Measurements from ENCODE around the gene POU6F2. TPM values are rescaled to one million over a fixed set of nuclear protein-coding genes. Genes with fewer than 3 reads are reported as not detected.

The POU6F2 gene
- total RNA-seq, 1 donor from 2014 or later, result 0.24 TPM

DNA sequence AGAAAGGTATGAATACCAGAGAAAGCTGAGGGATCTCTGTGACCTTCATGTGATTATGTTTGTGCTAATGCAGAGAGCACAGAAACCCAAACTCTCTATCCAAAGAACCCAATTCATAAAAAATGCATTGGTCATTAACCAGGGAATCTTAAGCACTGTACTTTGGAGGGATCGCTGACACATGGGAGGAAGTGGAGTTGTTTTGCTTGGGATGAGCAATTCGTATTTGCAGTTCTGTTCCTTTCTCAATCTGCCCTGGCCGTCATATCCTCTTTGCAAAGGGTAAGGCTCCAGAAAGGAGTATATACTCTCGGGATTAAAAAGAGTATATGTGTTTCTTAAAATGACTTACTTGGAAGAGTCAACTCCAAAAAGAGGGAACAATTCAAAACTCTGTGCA lies 221.3 kb downstream of the POU6F2 start:
- ChIA-PET CTCF (no interaction called here), POLR2A (no interaction called here)
- Mint-ChIP-seq H3K27ac (no peak overlapping the region), H3K4me1 (no peaks in the 10 kb centered on the region), H3K27me3 (no peaks in the 10 kb centered on the region), H3K36me3 (ENCODE audit: low read depth) (no peaks in the 10 kb centered on the region), H3K4me3 (no peak overlapping the region), H3K9me3 (no peaks in the 10 kb centered on the region)
- intact Hi-C loops (cut with micrococcal nuclease), result no loop called here
- TF ChIP-seq, protein P1, sequence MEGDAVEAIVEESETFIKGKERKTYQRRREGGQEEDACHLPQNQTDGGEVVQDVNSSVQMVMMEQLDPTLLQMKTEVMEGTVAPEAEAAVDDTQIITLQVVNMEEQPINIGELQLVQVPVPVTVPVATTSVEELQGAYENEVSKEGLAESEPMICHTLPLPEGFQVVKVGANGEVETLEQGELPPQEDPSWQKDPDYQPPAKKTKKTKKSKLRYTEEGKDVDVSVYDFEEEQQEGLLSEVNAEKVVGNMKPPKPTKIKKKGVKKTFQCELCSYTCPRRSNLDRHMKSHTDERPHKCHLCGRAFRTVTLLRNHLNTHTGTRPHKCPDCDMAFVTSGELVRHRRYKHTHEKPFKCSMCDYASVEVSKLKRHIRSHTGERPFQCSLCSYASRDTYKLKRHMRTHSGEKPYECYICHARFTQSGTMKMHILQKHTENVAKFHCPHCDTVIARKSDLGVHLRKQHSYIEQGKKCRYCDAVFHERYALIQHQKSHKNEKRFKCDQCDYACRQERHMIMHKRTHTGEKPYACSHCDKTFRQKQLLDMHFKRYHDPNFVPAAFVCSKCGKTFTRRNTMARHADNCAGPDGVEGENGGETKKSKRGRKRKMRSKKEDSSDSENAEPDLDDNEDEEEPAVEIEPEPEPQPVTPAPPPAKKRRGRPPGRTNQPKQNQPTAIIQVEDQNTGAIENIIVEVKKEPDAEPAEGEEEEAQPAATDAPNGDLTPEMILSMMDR (IDR thresholded peaks at IDR 0.05), result no peak
- no peak for DNase-seq
- ATAC-seq (ENCODE audit: low read depth), result no peak

DNA sequence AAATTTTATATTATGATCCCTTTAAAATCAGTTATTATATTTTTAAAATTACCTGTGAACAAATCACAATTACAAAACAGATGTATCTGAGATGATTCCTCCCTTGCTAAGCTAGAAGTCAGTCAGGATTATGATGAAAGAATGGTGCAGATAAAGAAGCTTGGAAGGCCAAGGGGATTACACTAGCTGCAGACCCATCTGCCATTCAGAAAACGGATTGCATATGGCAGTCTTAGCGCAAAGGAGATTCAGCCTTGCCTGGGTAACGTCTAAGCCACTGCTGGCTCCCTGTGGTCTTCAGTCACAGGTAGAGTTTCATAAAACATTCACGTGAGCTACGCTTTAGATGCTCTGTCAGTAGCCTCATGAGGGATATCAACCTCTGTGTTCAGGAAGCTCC lies 222.2 kb downstream of the POU6F2 start:
- Mint-ChIP-seq H3K36me3 (ENCODE audit: low read depth) (no peaks in the 10 kb centered on the region), H3K4me1 (no peaks in the 10 kb centered on the region), H3K4me3 (no peak overlapping the region), H3K27me3 (no peaks in the 10 kb centered on the region), H3K27ac (no peak overlapping the region), H3K9me3 (no peaks in the 10 kb centered on the region)
- POLR2A ChIA-PET, result no interaction called here
- CTCF ChIA-PET, result no interaction called here
- TF ChIP-seq, protein P1 (IDR thresholded peaks at IDR 0.05), result no peak
- intact Hi-C loops (cut with micrococcal nuclease), result no loop called here
- no peak for DNase-seq
- ATAC-seq (ENCODE audit: low read depth), result no peak

DNA sequence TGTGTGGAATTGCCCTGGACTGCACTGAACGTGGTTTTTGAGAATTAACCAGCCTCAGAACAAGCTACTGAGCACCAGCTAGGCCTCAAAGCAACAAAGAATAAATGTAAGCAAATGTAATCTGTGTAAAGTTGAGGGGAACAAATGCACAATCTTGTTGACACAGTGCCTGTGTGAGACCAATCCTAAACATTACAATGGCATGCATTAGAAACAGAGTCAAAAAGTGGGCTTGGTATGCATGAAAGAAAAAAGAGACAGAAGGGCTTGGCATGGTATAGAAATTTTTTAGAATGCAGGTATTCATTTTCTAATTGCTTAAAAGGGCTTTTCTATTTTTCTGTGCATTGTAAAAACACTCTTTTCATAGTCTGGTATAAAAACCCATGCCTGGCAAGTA lies 224.3 kb downstream of the POU6F2 start:
- H3K27me3 Mint-ChIP-seq, result no peaks in the 10 kb centered on the region
- ChIA-PET POLR2A (no interaction called here), CTCF (no interaction called here)
- intact Hi-C loops (cut with micrococcal nuclease), result no loop called here
- DNase-seq (no peak), ATAC-seq (ENCODE audit: low read depth) (no peak)
- no peaks in the 10 kb centered on the region for H3K9me3 Mint-ChIP-seq
- no peak overlapping the region for H3K27ac Mint-ChIP-seq
- H3K36me3 Mint-ChIP-seq (ENCODE audit: low read depth), result no peaks in the 10 kb centered on the region
- H3K4me1 Mint-ChIP-seq, result no peaks in the 10 kb centered on the region
- TF ChIP-seq, protein P1 (IDR thresholded peaks at IDR 0.05), result no peak
- no peak overlapping the region for H3K4me3 Mint-ChIP-seq

DNA sequence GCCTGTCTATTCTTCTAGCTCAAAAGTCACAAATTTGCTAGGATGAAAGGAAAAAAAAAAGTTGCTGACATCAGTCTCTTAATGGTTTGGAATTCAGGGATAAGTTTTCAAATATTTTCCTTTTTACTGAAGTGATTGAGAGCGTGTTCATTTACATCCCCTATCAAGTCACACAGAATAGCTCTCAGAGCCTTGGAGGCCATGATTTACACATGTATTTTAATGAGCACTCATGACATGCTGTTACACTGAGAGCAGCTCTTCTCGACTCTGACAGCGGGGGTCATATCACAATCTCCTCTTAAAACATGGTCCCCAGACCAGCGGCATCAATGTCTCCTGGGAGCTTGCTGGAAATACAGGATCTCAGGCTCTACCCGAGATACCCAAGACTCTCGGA lies 232.7 kb downstream of the POU6F2 start:
- H3K36me3 Mint-ChIP-seq (ENCODE audit: low read depth), result no peaks in the 10 kb centered on the region
- H3K4me1 Mint-ChIP-seq, result no peaks in the 10 kb centered on the region
- CTCF ChIA-PET, result no interaction called here
- ATAC-seq (ENCODE audit: low read depth) (no peak), DNase-seq (no peak)
- H3K4me3 Mint-ChIP-seq, result no peak overlapping the region
- POLR2A ChIA-PET, result no interaction called here
- no peak overlapping the region for H3K27ac Mint-ChIP-seq
- TF ChIP-seq, protein P1 (IDR thresholded peaks at IDR 0.05), result no peak
- intact Hi-C loops (cut with micrococcal nuclease), result no loop called here
- H3K9me3 Mint-ChIP-seq, result no peaks in the 10 kb centered on the region
- H3K27me3 Mint-ChIP-seq, result no peaks in the 10 kb centered on the region

DNA sequence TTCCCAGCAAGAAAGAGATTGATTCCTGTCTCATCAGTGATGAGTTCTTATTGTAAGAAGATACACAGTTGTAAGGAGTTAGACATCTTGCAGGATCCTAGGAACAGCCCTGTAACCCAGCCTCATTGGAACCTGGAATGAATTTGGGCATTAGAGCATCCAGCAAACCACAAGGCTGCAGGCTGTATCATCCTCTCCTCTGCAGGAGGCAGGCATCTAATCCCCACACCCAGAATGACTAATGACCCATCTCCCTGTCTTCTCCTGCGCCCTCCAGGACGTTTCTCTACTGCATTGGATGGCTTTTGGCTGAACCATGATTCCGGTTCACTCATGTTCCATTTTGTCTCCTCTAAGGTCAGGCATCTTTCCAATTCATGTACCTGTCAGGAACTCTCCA lies 233.9 kb downstream of the POU6F2 start:
- TF ChIP-seq, protein P1 (IDR thresholded peaks at IDR 0.05), result no peak
- Mint-ChIP-seq H3K36me3 (ENCODE audit: low read depth) (no peaks in the 10 kb centered on the region), H3K4me1 (no peaks in the 10 kb centered on the region), H3K4me3 (no peak overlapping the region), H3K27ac (no peak overlapping the region), H3K27me3 (no peaks in the 10 kb centered on the region), H3K9me3 (no peaks in the 10 kb centered on the region)
- POLR2A ChIA-PET, result no interaction called here
- ATAC-seq (ENCODE audit: low read depth) (no peak), DNase-seq (no peak)
- intact Hi-C loops (cut with micrococcal nuclease), result no loop called here
- CTCF ChIA-PET, result no interaction called here
